ENCODE data around the gene ATP11A.
"Not testable (repeated sequence)": the region's sequence is repeated elsewhere in the genome, so short reads cannot be mapped to it uniquely, and the experiment has no call there.

Gene ATP11A

GRCh38 chr13:112870051-112870331 lies 180.2 kb downstream of the ATP11A start:
- DNase-seq, result no peak
- TF ChIP-seq CTCF (IDR thresholded peaks at IDR 0.05; ENCODE audit: low read length) (no peak), EZH2 (optimal IDR thresholded peaks at IDR 0.05; ENCODE audit: low read depth, low read length) (no peak), EZH2phosphoT487 (IDR thresholded peaks at IDR 0.05; ENCODE audit: low read length) (no peak)
- no peaks in the 10 kb centered on the region for H3K9me3 ChIP-seq (replicated peaks; ENCODE audit: insufficient read depth, low read length)
- H3F3A ChIP-seq (ENCODE audit: insufficient read depth, low read length), result peaks cover 22% of the 10 kb centered on the region
- H4K20me1 ChIP-seq (ENCODE audit: insufficient read depth, low read length), result no peaks in the 10 kb centered on the region
- no peaks in the 10 kb centered on the region for H3K36me3 ChIP-seq (replicated peaks; ENCODE audit: insufficient read depth, low read length)
- H3K4me2 ChIP-seq (ENCODE audit: low read depth, low read length), result no peak overlapping the region
- H3K4me1 ChIP-seq (ENCODE audit: low read length), result peaks cover 20% of the 10 kb centered on the region
- no peak overlapping the region for H3K9ac ChIP-seq (ENCODE audit: low read length)
- no peaks in the 10 kb centered on the region for H3K79me2 ChIP-seq (ENCODE audit: low read length)
- no peak overlapping the region for H2AFZ ChIP-seq (ENCODE audit: low read length)
- H3K27ac ChIP-seq (ENCODE audit: low read length), result no peak overlapping the region
- no peaks in the 10 kb centered on the region for H3K27me3 ChIP-seq (replicated peaks; ENCODE audit: insufficient read depth, low read length)
- H3K9me2 ChIP-seq (replicated peaks; ENCODE audit: insufficient read depth, low read length), result no peaks in the 10 kb centered on the region
- H3K4me3 ChIP-seq (ENCODE audit: low read length), result no peak overlapping the region

- H3K27me3 ChIP-seq (replicated peaks; ENCODE audit: insufficient read depth, low read length), result no peaks in the 10 kb centered on the region
- H3K9me2 ChIP-seq (replicated peaks; ENCODE audit: insufficient read depth, low read length), result no peaks in the 10 kb centered on the region
- H3K27ac ChIP-seq (ENCODE audit: low read length), result no peak overlapping the region
- no peak overlapping the region for H2AFZ ChIP-seq (ENCODE audit: low read length)
- H3K4me1 ChIP-seq (ENCODE audit: low read length), result peaks cover 20% of the 10 kb centered on the region
- no peak for DNase-seq
- H3K4me2 ChIP-seq (ENCODE audit: low read depth, low read length), result no peak overlapping the region
- no peaks in the 10 kb centered on the region for H4K20me1 ChIP-seq (ENCODE audit: insufficient read depth, low read length)
- H3F3A ChIP-seq (ENCODE audit: insufficient read depth, low read length), result peaks cover 22% of the 10 kb centered on the region
- H3K4me3 ChIP-seq (ENCODE audit: low read length), result no peak overlapping the region
- no peaks in the 10 kb centered on the region for H3K36me3 ChIP-seq (replicated peaks; ENCODE audit: insufficient read depth, low read length)
- H3K9ac ChIP-seq (ENCODE audit: low read length), result no peak overlapping the region
- TF ChIP-seq EZH2phosphoT487 (IDR thresholded peaks at IDR 0.05; ENCODE audit: low read length) (no peak), CTCF (IDR thresholded peaks at IDR 0.05; ENCODE audit: low read length) (no peak), EZH2 (optimal IDR thresholded peaks at IDR 0.05; ENCODE audit: low read depth, low read length) (no peak)
- no peaks in the 10 kb centered on the region for H3K79me2 ChIP-seq (ENCODE audit: low read length)
- no peaks in the 10 kb centered on the region for H3K9me3 ChIP-seq (replicated peaks; ENCODE audit: insufficient read depth, low read length)
Measured at GRCh38 chr13:112870737-112871287, 181.0 kb downstream of the ATP11A start.

GRCh38 chr13:112871742-112872141 lies 181.9 kb downstream of the ATP11A start:
- H3K9me3 ChIP-seq (replicated peaks; ENCODE audit: insufficient read depth, low read length), result no peaks in the 10 kb centered on the region
- peak overlapping the region; percentile 36; the same call in 1 of the 2 replicates for H3K4me2 ChIP-seq (ENCODE audit: low read depth, low read length)
- peaks cover 20% of the 10 kb centered on the region for H3K4me1 ChIP-seq (ENCODE audit: low read length)
- TF ChIP-seq CTCF (IDR thresholded peaks at IDR 0.05; ENCODE audit: low read length) (no peak), EZH2 (optimal IDR thresholded peaks at IDR 0.05; ENCODE audit: low read depth, low read length) (no peak), EZH2phosphoT487 (IDR thresholded peaks at IDR 0.05; ENCODE audit: low read length) (no peak)
- no peaks in the 10 kb centered on the region for H3K27me3 ChIP-seq (replicated peaks; ENCODE audit: insufficient read depth, low read length)
- DNase-seq, result no peak
- peak overlapping the region; percentile 58; the same call in 1 of the 2 replicates for H3K27ac ChIP-seq (ENCODE audit: low read length)
- H3K4me3 ChIP-seq (ENCODE audit: low read length), result no peak overlapping the region
- H2AFZ ChIP-seq (ENCODE audit: low read length), result no peak overlapping the region
- no peaks in the 10 kb centered on the region for H3K36me3 ChIP-seq (replicated peaks; ENCODE audit: insufficient read depth, low read length)
- no peak overlapping the region for H3K9ac ChIP-seq (ENCODE audit: low read length)
- H3K79me2 ChIP-seq (ENCODE audit: low read length), result no peaks in the 10 kb centered on the region
- H3K9me2 ChIP-seq (replicated peaks; ENCODE audit: insufficient read depth, low read length), result no peaks in the 10 kb centered on the region
- no peaks in the 10 kb centered on the region for H4K20me1 ChIP-seq (ENCODE audit: insufficient read depth, low read length)
- peaks cover 22% of the 10 kb centered on the region for H3F3A ChIP-seq (ENCODE audit: insufficient read depth, low read length)

- not testable (repeated sequence) for H3K9ac ChIP-seq (ENCODE audit: low read length); H3K9me2 ChIP-seq (replicated peaks; ENCODE audit: insufficient read depth, low read length); H2AFZ ChIP-seq (ENCODE audit: low read length); H3K36me3 ChIP-seq (replicated peaks; ENCODE audit: insufficient read depth, low read length); H3K79me2 ChIP-seq (ENCODE audit: low read length); H4K20me1 ChIP-seq (ENCODE audit: insufficient read depth, low read length); H3K9me3 ChIP-seq (replicated peaks; ENCODE audit: insufficient read depth, low read length); H3K27me3 ChIP-seq (replicated peaks; ENCODE audit: insufficient read depth, low read length)
- DNase-seq, result peak; percentile 95
- H3K4me1 ChIP-seq (ENCODE audit: low read length), result peaks cover 20% of the 10 kb centered on the region
- peak overlapping the region; percentile 66 for H3K4me2 ChIP-seq (ENCODE audit: low read depth, low read length)
- peaks cover 22% of the 10 kb centered on the region for H3F3A ChIP-seq (ENCODE audit: insufficient read depth, low read length)
- H3K4me3 ChIP-seq (ENCODE audit: low read length), result peak overlapping the region; percentile 37
- peak overlapping the region; percentile 58 for H3K27ac ChIP-seq (ENCODE audit: low read length)
Measured at GRCh38 chr13:112872657-112873631, 183.1 kb downstream of the ATP11A start.
